Uterus (tissue), 2 donors: ENCODE data around the gene CDK11A.
"Not testable (repeated sequence)": the region's sequence is repeated elsewhere in the genome, so short reads cannot be mapped to it uniquely, and the experiment has no call there.

ENCODE experiments used
- CTCF ChIP-seq, 4 experiments: fragments of 200-600 bp in 2 of 4; fragments of 450-650 bp in 2 of 4; sonication (generic) in 2 of 4; IDR thresholded peaks; one replicate each; pipeline ENCODE4 v1.5.1; 2016 to 2019; ENCODE audit warnings: antibody characterized with exemption in 4 of 4, mild to moderate bottlenecking in 2 of 4, moderate library complexity in 1 of 4
- POLR2A ChIP-seq, 2 donors: fragments of 450-650 bp; IDR thresholded peaks; one replicate each; pipeline ENCODE4 v1.6.1; 2016; ENCODE audit warnings: antibody characterized with exemption in 2 of 2, mild to moderate bottlenecking in 1 of 2, moderate library complexity in 1 of 2

DNA sequence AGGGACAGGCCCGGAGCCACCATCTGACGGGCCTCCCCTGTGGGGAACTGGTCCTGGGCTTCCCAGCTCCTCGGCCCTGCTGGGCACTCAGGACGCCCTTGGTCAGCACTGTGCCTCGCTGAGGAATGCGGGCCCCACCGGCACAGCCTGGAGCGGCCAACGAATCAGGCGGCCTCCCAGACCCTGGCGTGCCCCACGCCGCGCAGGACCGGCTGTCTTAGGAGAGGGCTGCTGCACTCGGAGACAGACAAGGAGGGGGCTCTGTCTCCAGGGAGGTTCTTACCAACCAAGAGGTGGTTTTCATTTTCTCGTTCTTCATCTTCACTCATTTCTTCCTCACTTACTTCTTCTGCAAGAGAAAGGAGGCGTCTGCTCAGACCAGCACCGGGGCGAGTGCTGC is 16.3 kb downstream of the CDK11A start:
- TF ChIP-seq CTCF, POLR2A (IDR thresholded peaks at IDR 0.05): not testable (repeated sequence)
